Progenitor cell of endocrine pancreas (in vitro differentiated cells): ENCODE measurements around the gene BAHCC1. TPM values are rescaled to one million over a fixed set of nuclear protein-coding genes. Genes with fewer than 3 reads are reported as not detected.

Source experiments
- DNase-seq: peaks from one replicate; pipeline ENCODE4 v3.0.0; 2021; ENCODE audit warnings: low spot score; ENCODE audit not compliant: unreplicated experiment
- H3K27ac Mint-ChIP-seq: 2 replicates; pipeline ENCODE4 v1.8.0; 2021; ENCODE audit warnings: mild to moderate bottlenecking, moderate library complexity, mixed read lengths
- H3K27me3 Mint-ChIP-seq: 2 replicates; pipeline ENCODE4 v1.8.0; 2021; ENCODE audit warnings: mixed read lengths
- H3K36me3 Mint-ChIP-seq: 2 replicates; pipeline ENCODE4 v1.8.0; 2022; ENCODE audit warnings: mixed read lengths; ENCODE audit not compliant: insufficient read depth
- H3K4me1 Mint-ChIP-seq: 2 replicates; pipeline ENCODE4 v1.8.0; 2021; ENCODE audit warnings: low read depth, mixed read lengths
- H3K4me3 Mint-ChIP-seq: 2 replicates; pipeline ENCODE4 v1.8.0; 2021; ENCODE audit warnings: low read depth, mild to moderate bottlenecking, moderate library complexity, mixed read lengths
- H3K9me3 Mint-ChIP-seq: 2 replicates; pipeline ENCODE4 v1.8.0; 2021; ENCODE audit warnings: low read depth, mixed read lengths
- CTCF ChIP-seq: fragments of 200-600 bp; sonication (generic); IDR thresholded peaks from one replicate; pipeline ENCODE4 v1.5.0; 2021; ENCODE audit warnings: antibody characterized with exemption, mild to moderate bottlenecking; ENCODE audit not compliant: unreplicated experiment
- total RNA-seq: library from RNA; stranded (reverse); gene quantifications from 2 replicates; pipeline ENCODE4 v1.2.1, GENCODE V29; 2021

The BAHCC1 gene
- total RNA-seq, 1 donor from 2014 or later, result 40.5 TPM

DNA sequence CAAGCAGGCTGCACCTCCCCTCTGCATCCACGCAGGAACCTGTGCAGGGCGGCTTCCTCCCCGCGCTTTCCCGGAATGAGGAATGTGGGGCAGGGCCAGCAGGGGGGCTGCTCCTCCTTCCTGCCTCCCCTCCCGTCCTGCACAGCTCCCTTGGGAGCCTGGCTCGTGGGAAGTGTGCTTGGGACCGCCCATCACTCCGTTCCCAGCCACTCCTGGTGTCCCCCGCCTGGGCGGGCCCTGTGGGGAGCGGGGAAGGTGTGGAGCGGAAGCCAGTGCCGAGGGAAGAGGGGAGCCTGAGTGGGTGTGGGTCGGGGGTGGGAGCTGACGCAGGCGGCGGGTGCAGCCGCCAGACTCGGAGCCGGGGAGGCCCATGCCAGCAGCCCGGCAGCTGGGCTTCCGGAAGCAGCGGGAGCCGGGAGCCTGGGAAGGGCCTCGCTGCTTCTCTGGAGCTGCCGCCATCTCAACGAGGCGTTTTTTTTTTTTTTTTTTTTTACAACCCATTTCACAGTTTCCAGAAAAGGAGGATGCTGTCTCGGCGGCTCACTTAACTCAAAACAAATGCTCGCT, 24.1 kb downstream of the BAHCC1 start:
- H3K27ac Mint-ChIP-seq, result no peak overlapping the region
- H3K9me3 Mint-ChIP-seq, result no peaks in the 10 kb centered on the region
- TF ChIP-seq CTCF, result no peak
- H3K4me3 Mint-ChIP-seq, result no peak overlapping the region
- no peaks in the 10 kb centered on the region for H3K36me3 Mint-ChIP-seq
- DNase-seq, result no peak
- H3K27me3 Mint-ChIP-seq, result no peaks in the 10 kb centered on the region
- H3K4me1 Mint-ChIP-seq, result no peaks in the 10 kb centered on the region

GRCh38 chr17:81419886-81420768, 24.9 kb downstream of the BAHCC1 start:
- DNase-seq, result no peak
- H3K27me3 Mint-ChIP-seq, result no peaks in the 10 kb centered on the region
- no peak overlapping the region for H3K4me3 Mint-ChIP-seq
- H3K9me3 Mint-ChIP-seq, result no peaks in the 10 kb centered on the region
- TF ChIP-seq CTCF, result no peak
- no peak overlapping the region for H3K27ac Mint-ChIP-seq
- no peaks in the 10 kb centered on the region for H3K4me1 Mint-ChIP-seq
- no peaks in the 10 kb centered on the region for H3K36me3 Mint-ChIP-seq

- Mint-ChIP-seq H3K27me3 (no peaks in the 10 kb centered on the region), H3K4me1 (no peaks in the 10 kb centered on the region), H3K36me3 (no peaks in the 10 kb centered on the region), H3K27ac (no peak overlapping the region), H3K9me3 (no peaks in the 10 kb centered on the region), H3K4me3 (no peak overlapping the region)
- no peak for TF ChIP-seq CTCF
- no peak for DNase-seq
Measured at GRCh38 chr17:81420769-81421462, 25.7 kb downstream of the BAHCC1 start.

- TF ChIP-seq CTCF, result no peak
- Mint-ChIP-seq H3K4me1 (no peaks in the 10 kb centered on the region), H3K4me3 (no peak overlapping the region), H3K27me3 (no peaks in the 10 kb centered on the region), H3K27ac (no peak overlapping the region), H3K9me3 (no peaks in the 10 kb centered on the region), H3K36me3 (no peaks in the 10 kb centered on the region)
- DNase-seq, result no peak
Measured at GRCh38 chr17:81422776-81423697, 27.8 kb downstream of the BAHCC1 start.

GRCh38 chr17:81423698-81424071, 28.4 kb downstream of the BAHCC1 start:
- no peak for DNase-seq
- no peaks in the 10 kb centered on the region for H3K27me3 Mint-ChIP-seq
- no peak overlapping the region for H3K4me3 Mint-ChIP-seq
- TF ChIP-seq CTCF, result no peak
- H3K4me1 Mint-ChIP-seq, result no peaks in the 10 kb centered on the region
- no peaks in the 10 kb centered on the region for H3K9me3 Mint-ChIP-seq
- no peaks in the 10 kb centered on the region for H3K36me3 Mint-ChIP-seq
- H3K27ac Mint-ChIP-seq, result no peak overlapping the region
